GM10847 (cell line): Measurements from ENCODE around the gene PCSK6.

ENCODE experiments used
- POLR2A ChIP-seq: IDR thresholded peaks from 2 replicates; pipeline ENCODE4 v1.6.1; 2011; ENCODE audit not compliant: insufficient read length; ENCODE audit errors: extremely low read depth

The PCSK6 gene

DNA sequence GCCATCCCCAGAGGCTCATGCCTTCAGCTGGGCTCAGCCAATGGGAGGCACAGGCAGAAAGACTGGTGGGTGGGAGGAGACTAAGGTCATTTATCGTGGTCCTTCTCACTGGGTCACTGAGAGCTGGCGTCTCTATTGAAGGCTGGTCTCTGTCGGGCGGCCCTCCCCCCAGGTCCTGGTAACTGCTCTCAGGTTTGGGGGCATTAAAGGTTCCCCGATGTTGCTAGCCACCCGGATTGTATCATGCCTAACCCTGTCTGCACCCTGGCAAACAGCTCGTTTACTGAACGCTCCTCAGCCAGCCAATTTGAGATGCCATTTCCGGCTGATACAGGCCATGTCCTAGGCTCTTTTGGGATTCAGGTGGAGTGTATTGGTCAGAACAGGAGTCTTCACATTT is 222.7 kb downstream of the PCSK6 start:
- no peak for TF ChIP-seq POLR2A

DNA sequence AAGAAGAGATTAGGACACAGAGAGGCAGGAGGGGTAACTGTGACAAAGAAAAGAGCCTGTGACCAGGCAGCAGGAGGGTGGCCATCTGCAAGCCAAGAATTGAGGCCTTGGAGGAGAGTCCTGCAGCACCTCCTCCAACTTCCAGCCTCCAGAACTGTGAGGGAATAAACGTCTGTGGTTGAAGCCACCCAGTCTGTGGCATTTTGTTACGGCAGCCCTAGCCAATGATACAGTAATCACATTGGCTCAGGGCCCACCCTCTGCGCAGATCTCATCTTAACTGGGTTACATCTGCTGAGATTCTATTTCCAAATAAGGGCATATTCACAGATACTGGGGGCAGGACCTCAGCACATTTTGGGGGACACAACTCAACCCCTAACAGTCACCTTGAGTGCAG is 223.5 kb downstream of the PCSK6 start:
- no peak for TF ChIP-seq POLR2A

DNA sequence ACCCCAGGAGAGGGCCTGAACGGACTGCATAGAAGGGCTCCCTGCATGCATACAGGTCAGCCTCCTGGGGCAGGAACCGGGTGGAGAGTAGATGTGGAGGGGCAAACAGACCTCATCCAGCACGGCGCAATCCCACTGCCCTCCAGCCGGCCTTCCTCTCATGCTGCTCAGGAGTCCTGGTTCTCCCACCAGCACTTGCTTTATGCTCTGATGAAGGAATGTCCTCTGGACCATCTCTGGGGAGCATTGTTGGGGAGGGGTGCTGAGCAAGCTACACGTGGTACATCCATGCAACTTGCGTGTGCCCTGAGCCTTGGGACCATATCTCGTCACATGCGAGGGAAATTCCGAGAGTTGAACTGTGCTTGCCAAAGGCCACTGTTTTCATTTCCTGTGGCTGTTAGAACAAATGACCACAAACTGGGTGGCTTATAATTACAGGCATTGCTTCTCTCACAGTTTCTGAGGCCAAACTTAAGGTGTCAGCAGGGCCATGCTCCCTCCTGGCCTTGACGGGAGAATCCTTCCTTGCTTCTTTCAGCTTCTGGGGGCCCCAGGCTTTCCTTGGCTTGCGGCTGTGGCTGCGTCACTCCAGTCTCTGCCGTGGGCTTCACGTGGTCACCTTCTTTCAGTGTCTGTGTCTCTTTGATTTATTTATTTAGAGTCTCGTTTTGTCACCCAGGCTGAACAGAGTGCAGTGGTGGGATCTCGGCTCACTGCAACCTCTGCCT is 224.4 kb downstream of the PCSK6 start:
- TF ChIP-seq POLR2A = no peak

DNA sequence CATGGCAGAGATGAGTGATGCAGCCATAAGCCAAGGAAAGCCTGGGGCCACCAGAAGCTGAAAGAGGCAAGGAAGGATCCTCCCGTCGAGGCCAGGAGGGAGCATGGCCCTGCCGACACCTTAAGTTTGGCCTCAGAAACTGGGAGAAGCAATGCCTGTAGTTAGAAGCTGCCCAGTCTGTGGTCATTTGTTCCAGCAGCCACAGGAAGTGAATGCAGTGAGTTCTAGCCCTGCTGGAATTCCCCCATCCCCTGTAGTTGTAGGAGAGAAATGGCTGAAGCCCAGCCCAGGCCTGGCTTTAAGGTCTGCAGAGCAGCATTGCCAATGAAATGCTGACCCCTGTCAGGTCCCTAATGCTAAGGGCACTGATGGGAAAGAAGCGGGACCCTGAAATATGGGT is 225.5 kb downstream of the PCSK6 start:
- TF ChIP-seq POLR2A = no peak

DNA sequence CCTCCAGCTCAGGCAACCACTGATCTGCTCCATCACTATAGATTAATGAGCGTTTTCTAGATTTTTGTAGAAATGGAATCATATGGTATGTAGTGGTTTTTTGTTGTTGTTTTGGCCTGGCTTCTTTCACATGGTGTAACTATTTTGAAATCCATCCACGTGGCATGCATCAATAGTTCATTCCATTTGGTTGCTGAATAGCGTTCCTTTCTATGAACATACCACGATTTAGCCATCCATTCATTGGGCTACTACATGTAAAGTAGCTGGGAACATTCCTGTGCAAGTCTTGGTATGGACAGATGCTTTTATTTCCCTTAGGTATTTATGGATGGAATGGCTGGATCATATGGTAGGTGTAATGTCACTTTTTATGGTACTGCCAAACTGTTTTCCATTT is 227.0 kb downstream of the PCSK6 start:
- TF ChIP-seq POLR2A = no peak

DNA sequence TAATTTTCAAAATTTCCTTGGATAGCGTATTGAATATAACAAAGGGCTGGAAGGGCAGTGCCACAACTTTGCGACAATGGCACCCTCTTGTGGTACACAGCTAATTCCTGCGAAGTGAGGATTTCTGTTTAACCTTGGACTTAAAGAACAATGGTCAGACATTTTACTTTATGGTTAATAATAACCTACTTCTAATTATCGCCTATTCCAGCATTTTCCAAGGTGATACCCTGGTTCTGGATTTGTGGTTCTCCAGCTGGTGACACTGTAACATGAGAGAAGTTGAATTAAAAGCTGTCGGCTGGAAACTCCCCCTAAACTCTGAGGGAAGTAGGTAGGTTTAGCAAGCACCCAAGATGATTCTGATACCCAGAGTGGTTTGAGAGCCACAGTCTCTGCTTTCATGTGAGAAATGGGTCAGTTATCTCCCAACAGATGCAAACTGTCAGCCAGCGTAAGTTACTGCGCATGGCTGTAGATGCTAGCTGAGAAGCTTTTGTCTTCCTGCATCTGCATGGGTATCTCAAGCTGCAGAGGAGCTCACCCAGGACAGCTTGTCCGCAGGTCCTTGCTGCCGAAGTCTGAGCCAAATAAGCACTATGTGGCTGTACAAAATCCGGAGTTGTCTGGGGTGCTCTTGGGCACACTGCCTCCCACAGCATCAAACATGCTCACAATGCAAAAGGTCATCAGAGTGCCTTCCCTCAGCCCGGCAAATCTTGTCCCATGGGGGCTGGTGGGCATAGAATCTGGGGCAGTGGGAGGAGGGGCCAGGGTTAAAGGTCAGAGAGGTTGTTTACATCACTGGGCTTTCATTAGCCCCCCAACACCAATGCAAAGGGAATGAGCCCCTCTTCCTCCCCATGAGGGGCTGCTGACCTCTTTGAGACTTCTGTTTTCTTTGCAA is 231.0 kb downstream of the PCSK6 start:
- no peak for TF ChIP-seq POLR2A

DNA sequence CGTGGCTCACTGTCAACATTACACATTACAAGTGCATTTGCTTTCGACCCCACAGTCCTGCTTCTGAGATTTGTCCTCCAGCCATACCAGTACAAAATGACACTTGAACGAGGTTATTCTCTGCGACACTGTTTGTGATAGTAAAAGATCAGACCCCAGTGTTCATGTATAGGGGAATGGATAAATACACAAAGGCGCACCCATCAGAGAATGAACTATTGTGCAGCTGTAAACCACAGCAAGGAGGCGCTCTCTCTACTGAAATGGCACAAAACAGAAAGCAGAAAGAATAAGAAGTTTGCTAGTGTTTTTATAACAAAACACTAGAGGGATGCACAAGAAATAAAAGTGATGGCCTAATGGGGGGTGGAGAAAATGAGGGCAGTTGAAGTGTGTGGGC is 232.8 kb downstream of the PCSK6 start:
- TF ChIP-seq POLR2A = no peak

DNA sequence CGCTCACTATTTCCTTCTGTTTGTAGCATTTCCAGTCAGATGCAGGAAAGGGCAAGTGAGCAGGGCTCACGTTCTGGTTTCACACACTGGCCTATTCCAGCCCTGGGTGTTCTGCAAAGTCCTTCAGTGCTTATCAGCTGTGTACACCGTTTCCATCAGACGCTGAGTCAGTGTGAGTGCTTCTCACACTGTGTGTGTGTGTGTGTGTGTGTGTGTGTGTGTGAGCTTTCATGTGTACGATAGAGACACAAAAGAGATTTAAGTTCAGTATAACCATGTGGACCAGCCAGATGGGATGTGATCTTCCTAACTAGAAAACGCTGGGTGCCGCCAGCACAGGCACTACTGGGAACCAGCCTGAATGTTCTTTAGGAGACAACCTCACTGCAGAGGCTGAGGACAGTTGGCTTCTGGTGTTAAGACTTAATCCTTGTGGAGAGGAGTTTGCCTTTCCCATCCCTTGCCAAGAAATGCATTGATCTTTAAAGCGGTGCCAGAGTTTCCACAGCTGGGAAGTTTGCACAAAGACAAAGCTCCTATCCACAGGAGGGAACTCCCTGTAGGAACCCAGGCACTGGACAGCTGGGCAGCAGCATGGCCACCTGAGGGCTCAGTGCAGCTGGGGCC is 233.8 kb downstream of the PCSK6 start:
- TF ChIP-seq POLR2A = no peak

DNA sequence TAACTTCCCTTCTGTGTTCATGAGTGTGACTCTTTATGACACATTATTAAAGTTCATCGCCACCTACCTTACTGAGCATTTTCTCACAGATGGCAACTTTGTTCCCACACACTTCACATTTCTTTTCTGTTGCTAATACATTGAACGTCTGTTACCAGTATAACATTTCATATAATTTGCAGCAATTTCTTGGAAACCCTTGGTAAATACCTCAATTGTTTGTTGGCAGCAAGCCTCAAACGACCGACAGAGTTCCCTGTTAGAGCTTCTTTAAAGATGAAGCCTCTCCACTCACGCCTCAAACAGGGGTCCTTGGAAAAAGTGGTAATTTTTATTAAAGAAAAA is 234.5 kb downstream of the PCSK6 start:
- no peak for TF ChIP-seq POLR2A

DNA sequence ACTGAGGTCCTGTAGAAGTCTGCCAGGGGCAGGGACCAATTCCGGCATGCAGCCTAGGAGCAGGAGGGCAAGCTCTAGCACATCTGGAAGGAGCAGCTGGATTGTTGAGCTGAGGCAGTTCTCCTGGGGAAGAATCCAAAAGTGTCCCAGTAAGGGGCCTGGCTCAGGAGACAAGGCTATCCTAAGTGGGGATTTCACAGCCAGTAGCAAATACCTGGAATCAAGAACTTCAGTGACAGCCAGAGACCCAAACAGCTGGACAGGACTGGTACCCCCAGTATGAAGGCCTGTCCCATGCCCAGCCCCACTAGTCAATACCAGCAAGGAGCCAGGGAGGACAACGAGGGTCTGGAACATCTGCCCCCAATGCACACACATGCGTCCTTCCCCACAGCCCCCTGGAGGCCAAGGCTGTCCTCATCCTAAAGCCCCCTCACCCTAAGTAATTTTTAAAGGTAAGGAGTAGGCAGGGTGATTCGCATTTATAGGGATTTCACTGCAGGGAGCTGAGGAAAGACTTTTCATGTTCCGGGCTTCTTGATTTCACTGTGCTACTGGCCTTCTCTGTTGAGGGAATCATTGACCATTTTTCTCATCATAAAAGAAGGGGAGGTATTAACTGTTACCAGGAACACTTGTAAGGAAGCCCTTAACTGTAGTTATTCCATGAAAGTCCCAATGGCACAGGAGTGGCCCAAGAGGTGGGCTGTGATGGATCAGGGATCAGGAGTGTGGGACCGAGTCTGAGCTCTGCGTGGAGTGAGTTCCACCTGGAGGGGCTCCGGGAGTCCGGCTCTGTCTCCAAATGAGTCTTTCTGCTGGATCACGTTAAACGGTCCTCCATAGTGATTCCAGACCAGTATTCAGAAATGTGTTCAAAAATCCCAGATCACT is 235.1 kb downstream of the PCSK6 start:
- no peak for TF ChIP-seq POLR2A
